ENCODE data around the gene ZNF761. TPM values are rescaled to one million over a fixed set of nuclear protein-coding genes. Genes with fewer than 3 reads are reported as not detected.
A peak's percentile ranks its signal among the peaks of the same experiment; 100 is the strongest.
"Not testable (repeated sequence)": the region's sequence is repeated elsewhere in the genome, so short reads cannot be mapped to it uniquely, and the experiment has no call there.

Gene ZNF761
- total RNA-seq, 5 donors from 2014 or later (not counting 1 experiment from before 2014, with no cell fraction given), result 9.6 to 14.5 (median 13.0) TPM

DNA sequence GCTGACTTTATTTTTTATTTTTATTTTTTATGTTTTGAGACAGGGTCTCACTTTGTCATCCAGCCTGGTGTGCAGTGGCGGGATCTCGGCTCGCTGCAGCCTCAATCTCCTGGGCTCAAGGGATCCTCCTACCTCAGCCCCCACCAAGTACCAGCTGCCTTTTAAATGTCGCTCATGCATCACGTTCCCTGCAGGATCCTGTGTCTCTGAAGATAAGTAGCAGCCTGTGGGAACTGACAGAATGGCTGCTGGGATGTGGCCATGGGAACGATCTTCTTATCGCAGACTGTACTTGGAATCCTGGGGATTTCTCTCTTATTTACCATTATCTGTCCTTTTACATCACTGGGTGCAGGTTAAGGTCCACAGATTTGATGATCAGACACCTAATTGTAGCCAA, 71.4 kb downstream of the ZNF761 start:
- Mint-ChIP-seq H3K9me3 (peaks cover 5 to 27% (median 20%) of the 10 kb centered on the region in 3 donors), H3K27me3 (peaks cover 15% of the 10 kb centered on the region in 2 donors)
- H3K9me3 ChIP-seq; H3K36me3 ChIP-seq (ENCODE audit: control insufficient read depth in 2 of 2, extremely low read depth in 1 of 2, insufficient read depth in 1 of 2, low read length in 1 of 2); CTCF ChIA-PET; H3K27ac ChIP-seq (ENCODE audit: low read length); H3K4me1 Mint-ChIP-seq; DNase-seq; H3K4me3 ChIP-seq (ENCODE audit: control insufficient read depth in 1 of 2, extremely low read depth in 1 of 2, low read length in 1 of 2); H3K4me3 Mint-ChIP-seq; H3K27ac Mint-ChIP-seq; POLR2A ChIA-PET; H3K36me3 Mint-ChIP-seq; ATAC-seq (replicated peaks in 1 of 4); H3K4me1 ChIP-seq (ENCODE audit: control insufficient read depth in 1 of 2, extremely low read depth in 1 of 2, insufficient read depth in 2 of 2, low read length in 2 of 2): not testable (repeated sequence)
- no CpG with 5 or more reads among the region's 7 CpGs for WGBS (ENCODE audit: insufficient coverage)
- peaks cover 2 to 10% of the 10 kb centered on the region in 2 experiments for H3K27me3 ChIP-seq (replicated peaks in 1 of 2; ENCODE audit: control insufficient read depth in 2 of 2, extremely low read depth in 1 of 2, insufficient read depth in 2 of 2, low read length in 1 of 2)

DNA sequence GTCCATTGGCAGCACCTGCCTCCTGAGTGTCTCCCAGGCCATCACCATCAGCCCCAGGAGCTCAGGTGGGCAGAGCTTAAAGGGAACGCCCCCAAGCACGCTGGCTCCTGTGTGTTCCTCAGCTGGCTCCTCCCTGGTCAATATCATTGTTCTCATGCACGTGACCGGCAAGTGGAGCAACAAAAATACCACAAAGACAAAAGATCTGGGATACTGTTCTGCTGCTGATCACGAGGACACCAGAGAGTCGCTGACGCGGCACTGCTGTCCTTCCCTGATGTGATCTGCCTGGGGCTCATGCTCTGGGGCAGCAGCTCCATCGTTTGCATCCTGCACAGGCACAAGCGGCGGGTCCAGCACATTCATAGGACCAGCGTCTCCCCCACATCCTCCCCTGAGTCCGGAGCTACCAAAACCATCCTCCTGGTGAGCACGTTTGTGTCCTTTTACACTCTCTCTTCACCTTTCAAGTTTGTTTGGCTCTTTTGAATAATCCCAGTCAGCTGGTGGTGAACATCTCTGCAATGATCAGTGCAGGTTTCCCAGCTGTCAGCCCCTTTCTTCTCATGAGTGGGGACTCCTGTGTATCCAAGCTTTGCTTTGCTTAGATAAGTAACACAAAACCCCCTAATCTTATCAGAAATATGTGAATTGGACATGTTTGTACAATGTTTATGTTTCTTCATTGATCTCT, 72.0 kb downstream of the ZNF761 start:
- H3K4me3 Mint-ChIP-seq, result peak overlapping the region in 1 of 3 donors; percentile 23
- not testable (repeated sequence) for H3K4me1 Mint-ChIP-seq

DNA sequence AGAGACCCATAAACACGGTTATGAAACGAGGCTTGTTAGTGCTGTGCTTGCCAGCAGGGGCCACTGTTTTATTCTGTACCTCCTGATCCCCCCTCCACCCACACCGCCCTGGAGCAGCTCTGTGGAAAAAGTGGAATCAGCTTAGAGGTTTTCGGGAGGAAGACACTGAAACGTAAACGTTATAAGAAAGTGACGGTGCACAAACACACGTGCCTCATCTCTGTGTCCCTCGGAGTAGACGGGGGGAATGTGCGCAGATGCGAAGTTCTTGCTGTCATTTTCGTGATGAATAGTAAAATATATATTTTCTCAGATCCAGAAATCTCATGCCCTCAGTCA, 72.5 kb downstream of the ZNF761 start:
- WGBS (ENCODE audit: insufficient coverage), result no CpG with 5 or more reads among the region's 13 CpGs
- Mint-ChIP-seq H3K27me3 (peaks cover 22% of the 10 kb centered on the region in 2 donors), H3K9me3 (peaks cover 0 to 19% (median 13%) of the 10 kb centered on the region in 3 donors), H3K4me3 (peak overlapping the region in 1 of 3 donors; percentile 23)
- H3K4me3 ChIP-seq (ENCODE audit: control insufficient read depth in 1 of 2, extremely low read depth in 1 of 2, low read length in 1 of 2); H3K4me1 Mint-ChIP-seq; DNase-seq; H3K27ac Mint-ChIP-seq; H3K27ac ChIP-seq (ENCODE audit: low read length); H3K36me3 Mint-ChIP-seq; CTCF ChIA-PET; H3K36me3 ChIP-seq (ENCODE audit: control insufficient read depth in 2 of 2, extremely low read depth in 1 of 2, insufficient read depth in 1 of 2, low read length in 1 of 2); H3K4me1 ChIP-seq (ENCODE audit: control insufficient read depth in 1 of 2, extremely low read depth in 1 of 2, insufficient read depth in 2 of 2, low read length in 2 of 2); H3K9me3 ChIP-seq; POLR2A ChIA-PET: not testable (repeated sequence)
- ATAC-seq (replicated peaks in 1 of 4), result peak in 1 of 4 experiments; percentile 49
- H3K27me3 ChIP-seq (replicated peaks in 1 of 2; ENCODE audit: control insufficient read depth in 2 of 2, extremely low read depth in 1 of 2, insufficient read depth in 2 of 2, low read length in 1 of 2), result peaks cover 2 to 10% of the 10 kb centered on the region in 2 experiments

More for the DNA sequence above, 72.0 kb downstream of the ZNF761 start:
- H3K9me3 ChIP-seq; H3K4me1 ChIP-seq (ENCODE audit: control insufficient read depth in 1 of 2, extremely low read depth in 1 of 2, insufficient read depth in 2 of 2, low read length in 2 of 2); CTCF ChIA-PET; H3K36me3 ChIP-seq (ENCODE audit: control insufficient read depth in 2 of 2, extremely low read depth in 1 of 2, insufficient read depth in 1 of 2, low read length in 1 of 2); H3K27ac ChIP-seq (ENCODE audit: low read length); DNase-seq; H3K4me3 ChIP-seq (ENCODE audit: control insufficient read depth in 1 of 2, extremely low read depth in 1 of 2, low read length in 1 of 2); H3K36me3 Mint-ChIP-seq; H3K27ac Mint-ChIP-seq; POLR2A ChIA-PET: not testable (repeated sequence)
- H3K9me3 Mint-ChIP-seq, result peaks cover 0 to 22% (median 16%) of the 10 kb centered on the region in 3 donors
- ATAC-seq (replicated peaks in 1 of 4), result peak in 1 of 4 experiments; percentile 20
- H3K27me3 Mint-ChIP-seq, result peaks cover 18 to 20% of the 10 kb centered on the region in 2 donors
- peaks cover 2 to 10% of the 10 kb centered on the region in 2 experiments for H3K27me3 ChIP-seq (replicated peaks in 1 of 2; ENCODE audit: control insufficient read depth in 2 of 2, extremely low read depth in 1 of 2, insufficient read depth in 2 of 2, low read length in 1 of 2)
- WGBS (ENCODE audit: insufficient coverage), result no CpG with 5 or more reads among the region's 14 CpGs

DNA sequence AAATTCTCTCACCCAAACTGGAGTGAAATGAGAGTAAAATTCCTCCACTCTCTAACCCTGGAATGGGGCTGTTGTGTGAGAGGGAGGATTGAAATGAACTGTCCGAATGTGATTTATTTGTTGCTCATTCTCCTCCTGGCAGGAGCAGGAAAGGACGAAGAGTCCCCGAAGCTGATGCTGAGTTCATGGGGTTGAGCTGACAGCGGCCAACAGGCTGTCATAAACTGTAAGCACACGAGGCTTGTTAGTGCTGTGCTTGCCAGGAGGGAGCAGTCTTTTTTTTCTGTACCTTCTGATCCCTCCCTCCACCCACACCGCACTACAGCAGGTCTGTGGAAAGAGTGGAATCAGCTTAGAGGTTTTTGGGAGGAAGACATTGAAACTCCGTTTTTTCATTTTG, 73.1 kb downstream of the ZNF761 start:
- ATAC-seq (replicated peaks in 1 of 4) (no peak), DNase-seq (no peak)
- CTCF ChIA-PET, result no interaction called here
- H3K27me3 ChIP-seq (replicated peaks in 1 of 2; ENCODE audit: control insufficient read depth in 2 of 2, extremely low read depth in 1 of 2, insufficient read depth in 2 of 2, low read length in 1 of 2), result peaks cover 2 to 10% of the 10 kb centered on the region in 2 experiments
- no peaks in the 10 kb centered on the region for H3K9me3 ChIP-seq
- POLR2A ChIA-PET, result no interaction called here
- H3K4me1 ChIP-seq (ENCODE audit: control insufficient read depth in 1 of 2, extremely low read depth in 1 of 2, insufficient read depth in 2 of 2, low read length in 2 of 2), result no peaks in the 10 kb centered on the region
- no peak overlapping the region for H3K4me3 Mint-ChIP-seq
- H3K36me3 Mint-ChIP-seq, result no peaks in the 10 kb centered on the region
- H3K4me3 ChIP-seq (ENCODE audit: control insufficient read depth in 1 of 2, extremely low read depth in 1 of 2, low read length in 1 of 2), result no peak overlapping the region
- H3K9me3 Mint-ChIP-seq, result peaks cover 0 to 17% (median 13%) of the 10 kb centered on the region in 3 donors
- peaks cover 0 to 1% (median 0%) of the 10 kb centered on the region in 3 donors for H3K4me1 Mint-ChIP-seq
- H3K36me3 ChIP-seq (ENCODE audit: control insufficient read depth in 2 of 2, extremely low read depth in 1 of 2, insufficient read depth in 1 of 2, low read length in 1 of 2), result no peaks in the 10 kb centered on the region
- no peak overlapping the region for H3K27ac ChIP-seq (ENCODE audit: low read length)
- H3K27me3 Mint-ChIP-seq, result peaks cover 22 to 28% of the 10 kb centered on the region in 2 donors
- WGBS (ENCODE audit: insufficient coverage), result no CpG with 5 or more reads among the region's 7 CpGs
- H3K27ac Mint-ChIP-seq, result no peak overlapping the region

DNA sequence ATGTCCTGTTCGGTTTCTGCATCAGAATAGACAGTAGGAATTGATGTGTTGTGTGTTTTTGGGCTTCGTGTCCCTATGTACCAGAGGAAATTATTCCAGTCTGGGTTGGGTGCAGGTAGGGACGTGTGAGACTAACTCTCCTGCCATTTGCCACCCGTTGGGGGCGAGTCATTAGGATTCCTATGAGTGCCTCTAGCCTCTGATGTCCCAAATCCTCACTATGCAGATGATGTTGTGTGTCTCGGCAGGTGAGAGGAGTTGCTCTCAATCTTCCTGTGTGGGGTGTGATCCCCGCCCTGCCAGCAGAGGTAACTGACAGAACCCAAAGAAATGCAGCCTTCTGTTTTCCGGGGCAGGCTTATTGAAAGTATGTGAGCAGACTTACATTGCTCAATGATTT, 74.9 kb downstream of the ZNF761 start:
- no peak for DNase-seq
- no peak overlapping the region for H3K27ac ChIP-seq (ENCODE audit: low read length)
- peaks cover 2 to 10% of the 10 kb centered on the region in 2 experiments for H3K27me3 ChIP-seq (replicated peaks in 1 of 2; ENCODE audit: control insufficient read depth in 2 of 2, extremely low read depth in 1 of 2, insufficient read depth in 2 of 2, low read length in 1 of 2)
- ATAC-seq (replicated peaks in 1 of 4), result no peak
- H3K36me3 ChIP-seq (ENCODE audit: control insufficient read depth in 2 of 2, extremely low read depth in 1 of 2, insufficient read depth in 1 of 2, low read length in 1 of 2), result no peaks in the 10 kb centered on the region
- no peak overlapping the region for H3K4me3 ChIP-seq (ENCODE audit: control insufficient read depth in 1 of 2, extremely low read depth in 1 of 2, low read length in 1 of 2)
- no peak overlapping the region for H3K4me3 Mint-ChIP-seq
- H3K27me3 Mint-ChIP-seq, result peaks cover 19 to 29% of the 10 kb centered on the region in 2 donors
- H3K36me3 Mint-ChIP-seq, result no peaks in the 10 kb centered on the region
- no peak overlapping the region for H3K27ac Mint-ChIP-seq
- H3K4me1 Mint-ChIP-seq, result peaks cover 0 to 1% (median under 1%) of the 10 kb centered on the region in 3 donors
- WGBS (ENCODE audit: insufficient coverage), result 78% methylated on average over 4 of the region's 8 CpGs
- no peaks in the 10 kb centered on the region for H3K9me3 ChIP-seq
- POLR2A ChIA-PET, result no interaction called here
- peaks cover 0 to 9% (median 8%) of the 10 kb centered on the region in 3 donors for H3K9me3 Mint-ChIP-seq
- H3K4me1 ChIP-seq (ENCODE audit: control insufficient read depth in 1 of 2, extremely low read depth in 1 of 2, insufficient read depth in 2 of 2, low read length in 2 of 2), result no peaks in the 10 kb centered on the region
- CTCF ChIA-PET, result no interaction called here

Other genes starting within 250 kb of the ZNF761 start
- 1 to 10 TPM; 2.5 to 5.3 (median 3.3) TPM for gene ZNF665, start 238.6 kb upstream of the ZNF761 start, total RNA-seq
- gene ZNF677, start 177.1 kb upstream of the ZNF761 start, total RNA-seq, result 10 to 100 TPM in 4 of 5 donors, 1 to 10 TPM in 1; 8.0 to 20.1 (median 13.7) TPM
- gene VN1R2, start 173.7 kb upstream of the ZNF761 start, total RNA-seq, result not detected
- gene VN1R4, start 164.3 kb upstream of the ZNF761 start, total RNA-seq, result not detected
- 10 to 100 TPM in 3 of 5 donors, 1 to 10 TPM in 2; 7.4 to 14.7 (median 14.4) TPM for gene ZNF845, start 98.2 kb upstream of the ZNF761 start, total RNA-seq
- 10 to 100 TPM; 20.1 to 27.0 (median 26.1) TPM for gene ZNF525, start 66.3 kb upstream of the ZNF761 start, total RNA-seq
- gene ZNF765, start 36.8 kb upstream of the ZNF761 start, total RNA-seq, result 10 to 100 TPM in 4 of 5 donors, 1 to 10 TPM in 1; 8.7 to 19.9 (median 13.9) TPM
- 1 to 10 TPM; 4.4 to 7.6 (median 6.6) TPM for gene ZNF813, start 35.7 kb downstream of the ZNF761 start, total RNA-seq
- 100 to 1,000 TPM in 2 of 5 donors, 10 to 100 TPM in 3; 35.9 to 455 (median 48.5) TPM for gene ZNF331, start 106.2 kb downstream of the ZNF761 start, total RNA-seq
- gene DPRX, start 200.0 kb downstream of the ZNF761 start, total RNA-seq, result not detected